ENCODE measurements around the gene SPOP.

GRCh38 chr17:49694847-49695697 is 17.2 kb upstream of the SPOP start:
- TF ChIP-seq POLR2A (IDR thresholded peaks at IDR 0.05) (no peak), CTCF (IDR thresholded peaks at IDR 0.05 in 4 of 5, conservative IDR thresholded peaks at IDR 0.05 in 1 of 5) (peak; percentile 94 to 97 (median 96))

Measured in gastrocnemius medialis (tissue), 4 donors.